ENCODE measurements around the gene CTXN1. TPM values are rescaled to one million over a fixed set of nuclear protein-coding genes. Genes with fewer than 3 reads are reported as not detected.
A peak's percentile ranks its signal among the peaks of the same experiment; 100 is the strongest.
"Not testable (repeated sequence)": the region's sequence is repeated elsewhere in the genome, so short reads cannot be mapped to it uniquely, and the experiment has no call there.

Gene CTXN1
- total RNA-seq, 2 experiments from 2014 or later = 0.23 TPM; not detected in 1

DNA sequence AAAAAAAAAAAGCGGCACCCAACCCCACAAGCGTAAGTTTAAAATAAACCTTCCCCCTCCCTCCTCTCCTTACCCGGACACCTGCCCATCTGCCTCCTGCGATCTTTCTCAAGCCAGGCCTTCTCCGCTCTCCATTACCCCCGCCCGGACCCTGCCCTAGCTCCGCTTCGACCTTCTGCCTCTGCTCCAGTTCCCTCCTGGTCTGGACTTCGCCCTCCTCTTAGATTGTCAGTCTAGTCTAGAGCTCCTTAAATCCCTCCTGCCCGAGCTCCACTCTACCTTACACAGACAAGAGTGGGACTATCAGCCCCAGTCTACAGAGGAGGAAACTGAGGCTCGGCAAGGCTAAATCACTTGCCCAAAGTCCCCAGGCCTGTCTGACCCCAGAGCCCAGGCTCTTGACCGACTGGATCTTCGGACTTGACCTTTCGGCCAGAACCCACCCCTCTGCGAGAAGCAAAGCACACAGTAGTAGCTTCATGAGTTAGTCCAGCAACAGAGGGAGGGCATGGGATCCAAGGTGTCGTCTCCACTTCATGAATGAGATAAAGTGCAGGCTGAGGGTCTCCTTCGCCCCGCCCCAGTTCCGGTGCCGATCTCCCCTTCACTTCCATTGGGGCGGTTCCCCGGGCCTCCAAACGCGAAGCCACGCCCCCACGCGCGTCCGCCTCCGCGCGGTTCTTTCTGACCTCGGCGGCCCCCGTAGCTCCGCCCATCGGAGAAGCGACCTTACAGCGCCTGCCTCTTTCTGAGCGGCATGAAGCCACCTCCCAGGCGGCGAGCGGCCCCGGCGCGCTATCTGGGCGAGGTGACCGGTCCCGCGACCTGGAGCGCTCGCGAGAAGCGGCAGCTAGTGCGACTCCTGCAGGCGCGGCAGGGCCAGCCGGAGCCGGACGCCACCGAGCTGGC lies 6.1 kb downstream of the CTXN1 start, which contains the start of gene SNAPC2:
SNAPC2 (plus strand) TSS at position 729 of the 909 bp plus-strand sequence; CDS start at position 758, 29 bp downstream.
- Mint-ChIP-seq H3K36me3 (peaks cover 4% of the 10 kb centered on the region), H3K4me3 (peak within 1 kb of the TSS; percentile 83), H3K27ac (peak within 1 kb of the TSS; percentile 92), H3K27me3 (peaks cover 28% of the 10 kb centered on the region), H3K9me3 (ENCODE audit: low read depth) (no peaks in the 10 kb centered on the region), H3K4me1 (peaks cover 32% of the 10 kb centered on the region)
- DNase-seq = peak; percentile 98
- CTCF ChIA-PET = interaction anchor here (1.0 to 7.6 kb wide), 12 partner anchors 10 to 351 kb away, joined by 3 to 75 read pairs (median 6); partner anchors contain the start of genes MAP2K7 and TIMM44
- peak; percentile 78 for ATAC-seq

DNA sequence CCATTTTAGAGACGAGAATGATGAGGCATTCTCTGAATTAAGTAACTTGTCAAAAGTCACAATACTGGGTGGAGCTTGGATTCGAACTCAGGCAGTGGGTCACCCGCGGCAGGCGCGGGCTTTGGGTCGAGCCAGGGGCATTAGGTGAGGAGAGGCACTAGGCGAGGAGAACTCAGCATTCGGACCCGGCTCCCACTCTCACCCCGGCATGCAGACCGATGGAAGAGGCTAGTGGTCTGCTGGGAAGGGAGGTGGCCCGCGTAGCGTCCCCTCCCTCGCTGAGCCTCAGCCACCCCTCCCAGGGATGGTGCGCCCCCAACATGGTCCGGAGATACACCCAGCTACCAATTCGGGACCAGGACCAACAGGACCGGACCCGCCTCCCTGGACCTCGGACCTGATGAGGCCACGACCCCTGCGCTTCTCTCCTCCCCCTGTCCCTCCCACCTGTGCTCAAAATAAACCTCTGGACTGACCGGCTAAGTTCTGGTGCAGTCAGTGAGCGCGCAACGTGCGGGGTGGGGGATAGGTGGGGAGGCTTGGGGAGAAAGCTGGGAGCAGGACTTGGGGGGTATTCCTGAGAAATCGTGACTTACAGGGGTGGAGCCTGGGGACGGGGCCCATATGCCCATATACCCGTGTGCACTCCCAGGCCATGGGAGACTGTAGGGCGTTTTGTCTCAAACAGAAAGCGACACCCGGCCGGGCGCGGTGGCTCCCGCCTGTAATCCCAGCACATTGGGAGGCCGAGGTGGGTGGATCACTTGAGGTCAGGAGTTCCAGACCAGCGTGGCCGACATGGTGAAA lies 7.1 kb downstream of the CTXN1 start:
- DNase-seq = no peak
- Mint-ChIP-seq H3K27ac (no peak overlapping the region), H3K9me3 (ENCODE audit: low read depth) (no peaks in the 10 kb centered on the region), H3K27me3 (peaks cover 29% of the 10 kb centered on the region), H3K4me3 (peak overlapping the region; percentile 76), H3K36me3 (peaks cover 4% of the 10 kb centered on the region), H3K4me1 (peaks cover 32% of the 10 kb centered on the region)
- no peak for ATAC-seq
- CTCF ChIA-PET = interaction anchor here (0.9 to 7.6 kb wide), 9 partner anchors 10 to 350 kb away, joined by 3 to 75 read pairs (median 6); partner anchors contain the start of genes MAP2K7 and TIMM44

DNA sequence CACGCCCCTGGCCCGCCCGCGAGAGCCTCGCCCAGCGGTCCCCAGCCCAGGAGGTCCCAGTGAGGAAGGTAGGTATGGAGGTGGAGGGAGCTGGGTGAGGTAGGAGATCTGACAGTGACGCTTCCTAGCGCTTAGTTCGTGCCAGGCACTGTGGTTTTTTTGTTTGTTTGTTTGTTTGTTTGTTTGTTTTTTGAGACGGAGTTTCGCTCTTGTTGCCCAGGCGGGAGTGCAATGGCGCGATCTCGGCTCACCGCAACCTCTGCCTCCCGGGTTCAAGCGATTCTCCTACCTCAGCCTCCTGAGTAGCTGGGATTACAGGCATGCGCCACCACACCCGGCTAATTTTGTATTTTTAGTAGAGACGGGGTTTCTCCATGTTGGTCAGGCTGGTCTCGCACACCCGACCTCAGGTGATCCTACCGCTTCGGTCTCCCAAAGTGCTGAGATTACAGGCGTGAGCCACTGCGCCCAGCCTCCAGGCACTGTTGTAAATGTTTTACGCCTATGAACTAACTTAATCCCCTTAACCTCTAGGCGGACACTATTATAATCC lies 7.8 kb downstream of the CTXN1 start:
- Mint-ChIP-seq H3K4me3 (peak overlapping the region; percentile 54), H3K4me1 (peaks cover 32% of the 10 kb centered on the region), H3K27me3 (peaks cover 29% of the 10 kb centered on the region)
- H3K9me3 Mint-ChIP-seq (ENCODE audit: low read depth); ATAC-seq; DNase-seq; H3K36me3 Mint-ChIP-seq; H3K27ac Mint-ChIP-seq: not testable (repeated sequence)
- CTCF ChIA-PET = interaction anchor here (0.8 to 7.6 kb wide), 9 partner anchors 11 to 84 kb away, joined by 3 to 75 read pairs (median 4); partner anchors contain the start of genes MAP2K7 and TIMM44

DNA sequence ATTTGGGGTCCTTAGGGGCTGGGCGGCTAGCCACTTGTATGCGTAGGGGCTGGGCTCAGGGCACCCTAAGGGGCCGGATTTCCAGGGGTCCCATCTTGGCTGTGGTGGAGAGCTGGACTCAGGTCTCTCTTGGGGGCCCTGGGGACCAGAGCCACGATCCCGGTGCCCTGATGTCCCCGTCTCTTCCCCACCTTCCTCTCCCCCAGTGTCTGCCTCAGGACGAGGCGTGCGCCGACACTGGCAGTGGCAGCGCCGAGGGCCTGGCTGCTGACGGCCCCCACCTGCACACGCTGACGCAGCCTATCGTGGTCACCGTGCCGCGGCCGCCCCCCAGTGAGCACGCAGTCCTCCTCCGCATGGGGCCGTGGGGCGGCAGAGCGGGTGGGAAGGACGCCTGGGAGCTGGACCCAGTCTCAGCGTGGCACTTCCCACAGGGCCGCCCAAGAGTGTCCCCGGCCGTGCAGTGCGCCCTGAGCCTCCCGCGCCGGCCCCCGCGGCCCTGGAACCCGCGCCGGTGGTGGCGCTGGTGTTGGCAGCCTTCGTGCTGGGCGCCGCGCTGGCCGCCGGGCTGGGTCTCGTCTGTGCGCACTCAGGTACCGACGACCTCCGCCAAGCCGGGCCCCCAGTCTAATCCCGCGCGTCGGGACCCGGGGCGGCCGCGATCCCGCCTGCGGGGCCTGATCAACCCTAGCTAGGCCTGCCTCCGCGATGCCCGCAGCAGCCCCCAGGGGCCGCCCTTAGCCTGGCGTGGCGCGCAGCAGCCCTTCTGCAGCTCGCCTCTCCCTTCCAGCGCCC lies 8.5 kb downstream of the CTXN1 start:
- H3K36me3 Mint-ChIP-seq = peaks cover 6% of the 10 kb centered on the region
- peak; percentile 16 for ATAC-seq
- no peaks in the 10 kb centered on the region for H3K9me3 Mint-ChIP-seq (ENCODE audit: low read depth)
- no peak overlapping the region for H3K27ac Mint-ChIP-seq
- H3K4me3 Mint-ChIP-seq = peak overlapping the region; percentile 71
- H3K27me3 Mint-ChIP-seq = peaks cover 29% of the 10 kb centered on the region
- peak; percentile 70 for DNase-seq
- H3K4me1 Mint-ChIP-seq = peaks cover 32% of the 10 kb centered on the region
- CTCF ChIA-PET = interaction anchor here (0.8 to 7.6 kb wide), 11 partner anchors 9 to 237 kb away, joined by 3 to 75 read pairs (median 4); partner anchors contain the start of genes MAP2K7, TIMM44 and TRAPPC5

DNA sequence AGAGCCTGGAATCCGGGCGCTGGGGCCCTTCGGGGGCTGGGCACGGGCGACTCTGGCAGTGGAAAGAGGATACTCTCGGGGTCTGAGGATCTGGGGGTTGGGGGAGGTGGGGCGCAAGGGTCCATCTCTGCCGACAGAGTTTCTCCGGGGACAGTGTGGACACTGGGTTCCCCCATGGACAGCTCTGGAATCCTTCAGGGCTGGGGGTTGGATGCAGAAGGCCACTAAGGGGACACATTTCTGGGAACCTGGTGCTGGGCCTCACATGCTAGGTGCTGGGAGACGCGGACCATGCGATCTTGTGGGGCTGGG lies 9.0 kb downstream of the CTXN1 start:
- Mint-ChIP-seq H3K9me3 (ENCODE audit: low read depth) (no peaks in the 10 kb centered on the region), H3K27me3 (peaks cover 29% of the 10 kb centered on the region), H3K4me3 (peak overlapping the region; percentile 71), H3K4me1 (peaks cover 28% of the 10 kb centered on the region), H3K27ac (peak overlapping the region; percentile 36), H3K36me3 (peaks cover 4% of the 10 kb centered on the region)
- DNase-seq (no peak), ATAC-seq (no peak)
- CTCF ChIA-PET = interaction anchor here (1.0 to 7.1 kb wide), 6 partner anchors 9 to 236 kb away, joined by 3 to 41 read pairs (median 4); partner anchors contain the start of genes MAP2K7 and TRAPPC5

DNA sequence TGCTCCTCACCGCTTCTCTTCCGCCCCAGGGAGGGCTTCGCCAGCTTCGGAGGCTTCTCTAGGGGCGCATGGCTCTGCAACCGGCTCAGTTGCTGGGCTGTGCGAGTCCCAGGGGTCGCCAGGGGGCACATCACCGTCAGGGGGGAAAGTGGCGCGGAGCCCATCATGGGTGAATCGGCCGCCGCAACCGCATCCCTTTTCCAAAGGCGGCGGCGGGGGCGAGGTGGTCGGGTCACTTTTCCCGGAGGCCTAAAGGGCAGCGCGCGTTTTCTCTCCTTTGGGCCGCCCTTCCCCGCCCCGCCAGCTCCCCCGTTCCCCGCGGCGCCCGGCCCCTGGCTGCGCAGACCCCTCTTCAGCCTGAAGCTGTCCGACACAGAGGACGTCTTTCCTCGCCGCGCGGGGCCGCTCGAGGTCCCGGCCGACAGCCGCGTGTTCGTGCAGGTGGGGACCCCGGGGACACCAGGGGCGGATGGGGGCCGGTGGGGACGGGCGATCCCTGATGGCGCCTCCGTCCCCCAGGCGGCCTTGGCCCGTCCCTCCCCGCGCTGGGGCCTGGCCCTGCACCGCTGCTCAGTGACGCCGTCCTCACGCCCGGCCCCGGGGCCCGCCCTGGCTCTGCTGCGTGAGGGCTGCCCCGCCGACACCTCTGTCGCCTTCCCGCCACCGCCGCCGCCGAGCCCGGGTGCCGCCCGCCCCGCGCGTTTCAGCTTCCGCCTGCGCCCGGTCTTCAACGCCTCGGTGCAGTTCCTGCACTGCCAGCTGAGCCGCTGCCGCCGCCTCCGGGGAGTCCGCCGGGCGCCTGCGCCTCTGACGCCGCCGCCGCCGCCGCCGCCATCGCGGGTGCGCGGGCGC lies 9.6 kb downstream of the CTXN1 start:
- peaks cover 6% of the 10 kb centered on the region for H3K36me3 Mint-ChIP-seq
- no peaks in the 10 kb centered on the region for H3K9me3 Mint-ChIP-seq (ENCODE audit: low read depth)
- CTCF ChIA-PET = interaction anchor here (0.6 to 7.1 kb wide), 6 partner anchors 8 to 236 kb away, joined by 3 to 41 read pairs (median 4); partner anchors contain the start of genes MAP2K7 and TRAPPC5
- H3K27ac Mint-ChIP-seq = no peak overlapping the region
- H3K4me1 Mint-ChIP-seq = peaks cover 23% of the 10 kb centered on the region
- DNase-seq (peak; percentile 75), ATAC-seq (peak; percentile 3)
- peaks cover 29% of the 10 kb centered on the region for H3K27me3 Mint-ChIP-seq
- peak overlapping the region; percentile 71 for H3K4me3 Mint-ChIP-seq

DNA sequence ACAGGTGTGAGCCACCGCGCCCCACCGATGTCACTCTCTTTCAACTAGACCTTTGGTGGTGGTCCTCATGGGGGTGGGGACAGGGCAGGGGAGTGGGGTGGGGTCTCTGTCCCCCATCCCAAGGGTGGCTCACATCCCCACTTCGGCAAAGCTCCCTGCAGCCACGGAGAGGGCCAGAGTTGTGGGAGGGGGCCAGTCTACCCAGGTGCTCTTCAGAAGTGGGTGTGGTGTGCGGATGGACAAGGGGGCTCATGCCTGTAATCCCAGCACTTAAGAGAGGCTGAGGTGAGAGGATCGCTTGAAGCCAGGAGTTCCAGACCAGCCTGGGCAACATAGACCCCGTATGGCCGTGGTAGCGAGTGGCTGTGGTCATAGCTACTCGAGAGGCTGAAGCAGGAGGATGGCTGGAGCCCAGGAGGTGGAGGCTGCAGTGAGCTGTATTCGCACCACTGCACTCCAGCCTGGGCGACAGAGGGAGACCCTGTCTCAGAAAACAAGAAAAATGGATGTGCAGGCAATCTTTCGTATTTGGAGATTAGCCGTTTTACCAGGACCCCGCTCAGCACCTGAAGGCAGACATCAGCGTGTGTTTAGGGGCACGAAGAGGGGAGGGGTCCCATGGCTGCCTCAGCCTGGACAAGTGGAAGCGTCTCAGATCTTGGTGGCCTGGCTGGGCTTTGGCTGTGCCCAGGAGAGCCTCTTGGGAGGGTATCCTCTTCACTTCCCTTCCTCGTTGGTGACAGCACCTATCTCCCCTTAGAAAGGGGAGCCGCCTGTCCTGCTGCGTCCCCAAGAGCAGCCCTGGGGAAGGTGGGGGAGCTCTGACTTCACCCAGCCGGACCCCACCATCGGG lies 10.5 kb downstream of the CTXN1 start:
- H3K36me3 Mint-ChIP-seq = peaks cover 9% of the 10 kb centered on the region
- H3K27ac Mint-ChIP-seq = no peak overlapping the region
- H3K4me3 Mint-ChIP-seq = peak overlapping the region; percentile 71
- peaks cover 29% of the 10 kb centered on the region for H3K27me3 Mint-ChIP-seq
- DNase-seq (no peak), ATAC-seq (no peak)
- H3K4me1 Mint-ChIP-seq = peaks cover 21% of the 10 kb centered on the region
- CTCF ChIA-PET = interaction anchor here (0.6 to 5.2 kb wide), 3 partner anchors 8 to 13 kb away, joined by 3 to 26 read pairs (median 3); partner anchors contain the start of gene MAP2K7
- H3K9me3 Mint-ChIP-seq (ENCODE audit: low read depth) = no peaks in the 10 kb centered on the region

DNA sequence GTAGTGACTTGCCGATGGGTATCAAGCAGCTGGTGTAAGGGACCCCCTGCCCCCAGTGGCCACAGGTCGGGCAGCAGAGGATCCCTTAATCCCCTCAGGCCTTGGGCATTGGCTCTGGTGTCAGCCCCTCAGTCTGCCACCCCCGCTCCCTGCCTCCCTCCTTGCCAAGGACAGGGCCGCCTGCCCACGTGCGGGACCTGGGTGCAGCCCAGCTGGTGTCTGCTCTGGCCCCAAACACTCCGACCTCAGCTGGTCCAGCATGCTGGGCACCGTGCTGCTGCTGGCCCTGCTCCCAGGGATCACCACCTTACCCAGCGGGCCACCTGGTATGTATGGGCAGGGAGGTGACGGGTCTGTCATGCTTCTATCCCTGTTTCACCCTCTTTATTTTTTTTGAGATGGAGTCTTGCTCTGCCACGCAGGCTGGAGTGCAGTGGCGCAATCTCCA lies 11.3 kb downstream of the CTXN1 start, which contains the start of gene TGFBR3L:
TGFBR3L (plus strand) TSS at position 233 of the 448 bp plus-strand sequence.
- Mint-ChIP-seq H3K27me3 (peaks cover 29% of the 10 kb centered on the region), H3K36me3 (peaks cover 9% of the 10 kb centered on the region), H3K27ac (no peak within 1 kb of the TSS), H3K4me3 (peak within 1 kb of the TSS; percentile 43), H3K4me1 (peaks cover 16% of the 10 kb centered on the region), H3K9me3 (ENCODE audit: low read depth) (no peaks in the 10 kb centered on the region)
- CTCF ChIA-PET = interaction anchor here (1.4 kb wide), 1 partner anchor 9 kb away, joined by 3 read pairs; no protein-coding TSS in a partner anchor
- DNase-seq = no peak
- ATAC-seq = no peak

DNA sequence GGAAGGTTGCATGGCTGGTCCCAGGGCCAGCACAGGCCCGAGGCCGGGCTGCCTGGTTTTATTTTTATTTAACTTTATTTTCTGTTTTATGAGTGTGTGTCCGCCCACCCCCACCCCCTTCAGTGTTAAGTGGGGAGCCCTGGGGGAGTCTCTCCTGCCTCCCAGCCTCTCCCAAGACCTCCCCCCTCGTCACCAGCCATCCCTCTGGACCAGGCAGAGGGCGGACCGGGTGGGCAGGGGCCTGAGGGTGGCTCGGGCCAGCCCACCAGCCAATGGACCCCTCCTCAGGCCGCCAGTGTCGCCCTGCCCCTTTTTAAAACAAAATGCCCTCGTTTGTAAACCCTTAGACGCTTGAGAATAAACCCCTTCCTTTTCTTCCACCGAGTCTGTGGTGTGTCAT lies 11.8 kb downstream of the CTXN1 start:
- H3K4me3 Mint-ChIP-seq = no peak overlapping the region
- H3K36me3 Mint-ChIP-seq = peaks cover 9% of the 10 kb centered on the region
- H3K9me3 Mint-ChIP-seq (ENCODE audit: low read depth) = no peaks in the 10 kb centered on the region
- DNase-seq (no peak), ATAC-seq (no peak)
- no peak overlapping the region for H3K27ac Mint-ChIP-seq
- H3K4me1 Mint-ChIP-seq = peaks cover 15% of the 10 kb centered on the region
- peaks cover 29% of the 10 kb centered on the region for H3K27me3 Mint-ChIP-seq
- CTCF ChIA-PET = no interaction called here

DNA sequence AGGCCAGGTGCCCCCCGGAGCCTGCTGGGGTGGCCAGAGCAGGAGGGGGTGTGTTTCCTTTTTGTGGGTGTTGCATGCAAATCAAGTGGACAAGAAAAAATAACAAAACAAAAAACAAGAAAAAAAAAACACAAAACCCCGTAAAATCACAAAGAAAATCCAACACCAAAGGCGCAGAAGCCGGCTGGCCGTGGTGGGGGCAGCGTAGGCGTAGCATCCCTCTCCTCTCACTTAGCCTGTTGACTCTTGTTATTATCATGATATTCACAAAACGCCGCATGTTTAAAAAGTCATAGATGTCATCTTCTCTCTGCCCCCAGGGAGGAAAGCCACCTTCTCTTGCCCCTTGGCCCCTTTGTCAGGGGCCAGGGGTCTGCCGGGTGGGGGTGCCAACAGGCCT lies 12.3 kb downstream of the CTXN1 start:
- ATAC-seq = no peak
- CTCF ChIA-PET = no interaction called here
- DNase-seq = no peak
- H3K36me3 Mint-ChIP-seq = peaks cover 9% of the 10 kb centered on the region
- no peaks in the 10 kb centered on the region for H3K9me3 Mint-ChIP-seq (ENCODE audit: low read depth)
- H3K27ac Mint-ChIP-seq = no peak overlapping the region
- H3K4me1 Mint-ChIP-seq = peaks cover 15% of the 10 kb centered on the region
- H3K4me3 Mint-ChIP-seq = no peak overlapping the region
- H3K27me3 Mint-ChIP-seq = peaks cover 28% of the 10 kb centered on the region

All from activated CD8-positive, alpha-beta memory T cell treated with anti-CD3 and anti-CD28 coated beads, Interleukin-2, amount 10 ng/mL, durations not matched to agents 7 days and 5 days (primary cell).